Trophoblast cell (in vitro differentiated cells and primary cell): ENCODE data around the gene TAX1BP1.
A peak's percentile ranks its signal among the peaks of the same experiment; 100 is the strongest.

Experiments used
- DNase-seq, 2 donors: peaks; one replicate each; pipeline ENCODE4 v3.0.0-alpha.2; 2016
- H2AFZ ChIP-seq: 2 replicates; pipeline ENCODE4 v1.6.1; 2013; ENCODE audit warnings: low read length, moderate library complexity, mild to moderate bottlenecking; ENCODE audit not compliant: insufficient read depth, poor library complexity
- H2AK5ac ChIP-seq: 2 replicates; pipeline ENCODE4 v1.6.1; 2013; ENCODE audit warnings: mild to moderate bottlenecking, low read length
- H2BK120ac ChIP-seq: 2 replicates; pipeline ENCODE4 v1.6.1; 2013; ENCODE audit warnings: low read length, mild to moderate bottlenecking, moderate library complexity; ENCODE audit not compliant: insufficient read depth, poor library complexity
- H2BK12ac ChIP-seq: 2 replicates; pipeline ENCODE4 v1.6.1; 2013; ENCODE audit warnings: mild to moderate bottlenecking, low read length, moderate library complexity
- H2BK5ac ChIP-seq: 2 replicates; pipeline ENCODE4 v1.6.1; 2013; ENCODE audit warnings: low read length, low read depth, moderate library complexity, mild to moderate bottlenecking; ENCODE audit not compliant: poor library complexity
- H3K14ac ChIP-seq: 2 replicates; pipeline ENCODE4 v1.6.1; 2013; ENCODE audit warnings: mild to moderate bottlenecking, low read length
- H3K18ac ChIP-seq: 2 replicates; pipeline ENCODE4 v1.6.1; 2013; ENCODE audit warnings: mild to moderate bottlenecking, low read length
- H3K23ac ChIP-seq: 2 replicates; pipeline ENCODE4 v1.6.1; 2013; ENCODE audit warnings: low read length
- H3K27ac ChIP-seq: 2 replicates; pipeline ENCODE4 v1.5.1; 2013; ENCODE audit warnings: low read depth, mild to moderate bottlenecking, inconsistent platforms, low read length, moderate library complexity
- H3K27me3 ChIP-seq: 2 replicates; pipeline ENCODE4 v1.6.1; 2013; ENCODE audit warnings: inconsistent platforms, mild to moderate bottlenecking, low read length, moderate library complexity; ENCODE audit not compliant: insufficient read depth
- H3K36me3 ChIP-seq, 2 experiments: 1 replicate in 1 of 2; 2 replicates in 1 of 2; pipeline ENCODE4 v1.6.1; 2013; ENCODE audit warnings: low read length in 2 of 2, mild to moderate bottlenecking in 2 of 2, moderate library complexity in 1 of 2; ENCODE audit not compliant: insufficient read depth in 2 of 2, control insufficient read depth in 1 of 2
- H3K4ac ChIP-seq: 2 replicates; pipeline ENCODE4 v1.6.1; 2013; ENCODE audit warnings: low read depth, mild to moderate bottlenecking, low read length, moderate library complexity
- H3K4me1 ChIP-seq, 2 experiments: 1 replicate in 1 of 2; 2 replicates in 1 of 2; pipeline ENCODE4 v1.6.1; 2013; ENCODE audit warnings: low read length in 2 of 2, mild to moderate bottlenecking in 2 of 2, moderate library complexity in 1 of 2; ENCODE audit not compliant: insufficient read depth in 2 of 2, control insufficient read depth in 1 of 2
- H3K4me2 ChIP-seq: 2 replicates; pipeline ENCODE4 v1.6.1; 2013; ENCODE audit warnings: inconsistent platforms, mild to moderate bottlenecking, low read length, moderate library complexity
- H3K4me3 ChIP-seq: 2 replicates; pipeline ENCODE4 v1.5.1; 2013; ENCODE audit warnings: mild to moderate bottlenecking, low read depth, low read length, inconsistent platforms
- H3K79me1 ChIP-seq: one replicate; pipeline ENCODE4 v1.6.1; 2013; ENCODE audit warnings: low read length
- H3K79me2 ChIP-seq: 2 replicates; pipeline ENCODE4 v1.6.1; 2013; ENCODE audit warnings: low read length, mild to moderate bottlenecking; ENCODE audit not compliant: control insufficient read depth, insufficient read depth, poor library complexity
- H3K9ac ChIP-seq: 2 replicates; pipeline ENCODE4 v1.6.1; 2013; ENCODE audit warnings: mild to moderate bottlenecking, low read length
- H3K9me3 ChIP-seq: 2 replicates; pipeline ENCODE4 v1.6.1; 2013; ENCODE audit warnings: low read depth, mild to moderate bottlenecking, control low read depth, inconsistent platforms, low read length; ENCODE audit not compliant: insufficient read depth
- H4K12ac ChIP-seq: 2 replicates; pipeline ENCODE4 v1.6.1; 2013; ENCODE audit warnings: low read depth, mild to moderate bottlenecking, low read length, moderate library complexity
- H4K8ac ChIP-seq: 2 replicates; pipeline ENCODE4 v1.6.1; 2013; ENCODE audit warnings: low read depth, mild to moderate bottlenecking, low read length, moderate library complexity
- H4K91ac ChIP-seq: one replicate; pipeline ENCODE4 v1.6.1; 2013; ENCODE audit warnings: low read depth, mild to moderate bottlenecking, low read length, moderate library complexity
- WGBS: extraction: QIAGEN DNeasy Blood & Tissue Kit; methylation state at CpG from one replicate; pipeline ENCODE4 v1.1.7; 2013; ENCODE audit warnings: missing lambda C conversion rate; ENCODE audit not compliant: insufficient read length, insufficient coverage; ENCODE audit errors: extremely low coverage; 5-methylcytosine and 5-hydroxymethylcytosine counted together

The TAX1BP1 gene

DNA sequence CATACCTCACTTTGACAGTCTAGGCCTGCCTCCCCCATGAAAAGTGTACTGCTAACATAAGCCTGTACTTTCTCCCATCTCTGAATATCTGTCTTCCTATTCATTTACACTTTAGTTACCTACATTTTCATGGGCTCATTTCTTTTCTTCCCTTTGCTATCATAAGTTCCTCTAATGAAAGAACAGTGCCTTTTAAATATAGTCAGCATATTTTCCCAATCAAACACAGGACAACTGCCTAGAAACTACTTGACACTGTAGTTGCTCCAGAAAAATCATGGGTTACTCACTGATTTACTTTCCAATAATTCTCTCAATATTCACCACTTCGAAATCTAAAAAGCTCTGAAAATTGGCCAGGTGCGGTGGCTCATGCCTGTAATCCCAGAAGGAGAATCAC, 2.8 kb upstream of the TAX1BP1 start:
- no peak overlapping the region for H3K9ac ChIP-seq
- no peak overlapping the region for H3K4me2 ChIP-seq
- H3K79me1 ChIP-seq: peaks cover 5% of the 10 kb centered on the region
- H2BK12ac ChIP-seq: no peak overlapping the region
- H4K12ac ChIP-seq: no peak overlapping the region
- no peak overlapping the region for H3K14ac ChIP-seq
- H3K27ac ChIP-seq: no peak overlapping the region
- no peaks in the 10 kb centered on the region for H3K36me3 ChIP-seq
- no peak overlapping the region for H4K8ac ChIP-seq
- no peaks in the 10 kb centered on the region for H3K9me3 ChIP-seq
- no peak overlapping the region for H3K23ac ChIP-seq
- DNase-seq: no peak
- H2BK5ac ChIP-seq: no peak overlapping the region
- H2BK120ac ChIP-seq: no peak overlapping the region
- no peak overlapping the region for H3K4ac ChIP-seq
- H3K79me2 ChIP-seq: peaks cover 5% of the 10 kb centered on the region
- H2AK5ac ChIP-seq: no peak overlapping the region
- no CpG with 5 or more reads among the region's 2 CpGs for WGBS
- no peak overlapping the region for H3K18ac ChIP-seq
- no peak overlapping the region for H3K4me3 ChIP-seq
- no peaks in the 10 kb centered on the region for H3K27me3 ChIP-seq
- H4K91ac ChIP-seq: no peak overlapping the region
- no peak overlapping the region for H2AFZ ChIP-seq
- peaks cover 0 to 2% of the 10 kb centered on the region in 2 experiments for H3K4me1 ChIP-seq

DNA sequence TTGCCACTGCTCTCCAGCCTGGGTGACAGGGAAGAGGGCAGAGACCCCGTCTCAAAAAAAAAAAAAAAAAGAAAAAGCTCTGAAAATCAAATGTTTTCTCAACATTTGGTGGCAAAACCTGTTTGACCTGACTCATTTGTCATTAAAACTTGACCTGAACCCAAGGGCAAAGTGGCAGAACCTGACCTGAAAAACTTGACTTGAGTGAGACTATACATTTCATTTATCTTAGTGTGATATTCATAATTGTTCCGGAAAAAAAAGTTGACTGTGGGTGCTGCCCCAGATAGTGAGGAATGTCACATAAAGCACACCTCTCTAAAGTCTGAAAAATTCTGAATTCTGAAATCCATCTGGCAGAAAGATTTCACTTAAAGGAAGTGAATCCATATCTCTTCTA, 2.3 kb upstream of the TAX1BP1 start:
- no peak overlapping the region for H2AK5ac ChIP-seq

DNA sequence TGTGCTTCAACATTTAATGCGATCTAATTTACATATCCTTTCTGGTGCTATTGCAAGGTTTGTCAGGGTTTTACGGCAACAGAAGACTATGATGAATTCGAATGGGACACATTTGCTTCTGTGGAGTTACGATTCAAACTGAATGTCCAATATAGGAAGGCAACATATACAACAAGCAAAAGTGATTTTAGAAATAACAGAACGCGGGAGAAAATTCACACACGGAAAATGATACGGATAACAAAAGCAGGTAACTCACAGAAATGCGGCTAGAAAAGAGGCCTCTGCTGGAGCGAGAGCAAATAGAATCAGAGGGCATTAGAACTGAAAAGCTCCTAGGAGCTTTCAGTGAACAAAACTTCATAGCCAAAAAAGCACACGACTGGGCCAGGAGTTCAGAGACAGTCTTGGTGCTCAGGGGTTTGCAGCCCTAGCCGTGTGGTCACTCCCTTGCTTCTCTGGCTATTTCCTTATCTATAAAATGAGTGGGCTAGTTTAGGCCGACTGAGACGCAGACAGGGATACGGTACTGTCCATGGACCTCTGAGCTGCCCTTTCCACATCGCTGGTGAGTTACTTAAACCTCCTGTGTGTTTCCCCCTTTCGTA, 557 bp upstream of the TAX1BP1 start:
- peaks cover 5% of the 10 kb centered on the region for H3K79me2 ChIP-seq
- H3K27me3 ChIP-seq: no peaks in the 10 kb centered on the region
- DNase-seq: no peak
- peak overlapping the region; percentile 40 for H3K27ac ChIP-seq
- H4K12ac ChIP-seq: peak overlapping the region; percentile 66
- H2AK5ac ChIP-seq: no peak overlapping the region
- H3K36me3 ChIP-seq: no peaks in the 10 kb centered on the region
- peaks cover 0 to 2% of the 10 kb centered on the region in 2 experiments for H3K4me1 ChIP-seq
- H3K79me1 ChIP-seq: peaks cover 5% of the 10 kb centered on the region
- peak overlapping the region; percentile 39 for H2AFZ ChIP-seq
- WGBS: no CpG with 5 or more reads among the region's 17 CpGs
- H2BK5ac ChIP-seq: peak overlapping the region; percentile 42
- H3K23ac ChIP-seq: no peak overlapping the region
- no peak overlapping the region for H2BK12ac ChIP-seq
- peak overlapping the region; percentile 15 for H4K91ac ChIP-seq
- peak overlapping the region; percentile 42 for H4K8ac ChIP-seq
- H2BK120ac ChIP-seq: no peak overlapping the region
- peak overlapping the region; percentile 80 for H3K4me2 ChIP-seq
- no peak overlapping the region for H3K18ac ChIP-seq
- peak overlapping the region; percentile 99 for H3K4me3 ChIP-seq
- peak overlapping the region; percentile 34 for H3K9ac ChIP-seq
- no peak overlapping the region for H3K4ac ChIP-seq
- H3K14ac ChIP-seq: peak overlapping the region; percentile 26
- no peaks in the 10 kb centered on the region for H3K9me3 ChIP-seq

More for the DNA sequence above, 2.3 kb upstream of the TAX1BP1 start:
- Histone ChIP-seq H2BK120ac (no peak overlapping the region), H3K23ac (no peak overlapping the region), H4K91ac (no peak overlapping the region), H3K9ac (no peak overlapping the region), H3K27ac (no peak overlapping the region), H3K27me3 (no peaks in the 10 kb centered on the region), H3K4me1 (peaks cover 0 to 2% of the 10 kb centered on the region in 2 experiments), H2BK12ac (no peak overlapping the region), H4K8ac (no peak overlapping the region), H2BK5ac (no peak overlapping the region), H2AFZ (no peak overlapping the region), H3K4me2 (no peak overlapping the region), H3K4me3 (no peak overlapping the region), H3K79me2 (peaks cover 5% of the 10 kb centered on the region), H3K4ac (no peak overlapping the region), H4K12ac (no peak overlapping the region), H3K79me1 (peaks cover 5% of the 10 kb centered on the region), H3K9me3 (no peaks in the 10 kb centered on the region), H3K18ac (no peak overlapping the region), H3K36me3 (no peaks in the 10 kb centered on the region), H3K14ac (no peak overlapping the region)
- peak; percentile 14 to 73 for DNase-seq
- WGBS: no CpG with 5 or more reads among the region's 2 CpGs

DNA sequence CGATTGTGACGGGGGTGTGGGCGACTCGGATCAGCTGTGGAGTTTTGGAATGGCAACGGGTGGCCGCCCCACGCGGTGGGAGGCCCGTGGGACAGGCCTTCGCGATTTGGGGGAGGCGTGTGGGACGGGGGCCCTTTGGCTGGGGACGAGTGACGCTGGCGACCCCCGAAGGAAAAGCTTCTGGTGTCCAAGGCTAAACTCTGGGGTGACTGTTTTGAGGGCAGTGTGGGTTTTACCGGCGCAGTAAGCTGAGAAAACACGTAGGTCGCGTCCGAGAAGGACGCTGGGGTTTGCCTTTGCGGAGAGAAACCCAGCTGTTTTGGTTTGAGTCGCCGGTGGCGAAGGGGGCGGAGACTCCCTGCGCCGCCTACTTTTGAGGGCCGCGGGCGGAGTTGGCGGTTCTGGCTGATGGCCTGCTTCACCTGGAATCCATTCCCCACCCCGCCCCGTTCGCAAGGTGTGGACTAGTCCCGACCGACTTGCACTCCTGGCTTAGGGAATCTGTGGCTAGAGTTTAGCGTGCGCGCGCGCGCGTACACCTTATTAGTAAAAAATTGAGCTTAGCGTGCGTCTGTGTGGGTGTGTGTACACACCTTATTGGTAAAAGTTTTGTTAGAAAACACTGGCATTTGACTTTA, 606 bp downstream of the TAX1BP1 start:
- Histone ChIP-seq H3K36me3 (no peaks in the 10 kb centered on the region), H3K27me3 (no peaks in the 10 kb centered on the region), H3K4me3 (peak overlapping the region; percentile 99), H3K79me1 (peaks cover 5% of the 10 kb centered on the region), H2BK5ac (peak overlapping the region; percentile 87), H3K9ac (peak overlapping the region; percentile 95), H3K79me2 (peaks cover 5% of the 10 kb centered on the region), H3K4me2 (peak overlapping the region; percentile 90), H3K18ac (peak overlapping the region; percentile 90), H3K4me1 (peaks cover 0 to 2% of the 10 kb centered on the region in 2 experiments), H4K91ac (peak overlapping the region; percentile 94), H3K4ac (peak overlapping the region; percentile 54), H2AFZ (peak overlapping the region; percentile 95), H2AK5ac (peak overlapping the region; percentile 56), H3K14ac (peak overlapping the region; percentile 91), H3K23ac (no peak overlapping the region), H2BK12ac (no peak overlapping the region), H3K27ac (peak overlapping the region; percentile 86), H4K8ac (peak overlapping the region; percentile 88), H3K9me3 (no peaks in the 10 kb centered on the region), H2BK120ac (peak overlapping the region; percentile 35), H4K12ac (peak overlapping the region; percentile 72)
- no CpG with 5 or more reads among the region's 49 CpGs for whole genome bisulfite sequencing
- DNase-seq: peak; percentile 96 to 98
